ENCODE measurements around the gene RNF5.
"Not testable (repeated sequence)": the region's sequence is repeated elsewhere in the genome, so short reads cannot be mapped to it uniquely, and the experiment has no call there.

The RNF5 gene, protein sequence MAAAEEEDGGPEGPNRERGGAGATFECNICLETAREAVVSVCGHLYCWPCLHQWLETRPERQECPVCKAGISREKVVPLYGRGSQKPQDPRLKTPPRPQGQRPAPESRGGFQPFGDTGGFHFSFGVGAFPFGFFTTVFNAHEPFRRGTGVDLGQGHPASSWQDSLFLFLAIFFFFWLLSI

DNA sequence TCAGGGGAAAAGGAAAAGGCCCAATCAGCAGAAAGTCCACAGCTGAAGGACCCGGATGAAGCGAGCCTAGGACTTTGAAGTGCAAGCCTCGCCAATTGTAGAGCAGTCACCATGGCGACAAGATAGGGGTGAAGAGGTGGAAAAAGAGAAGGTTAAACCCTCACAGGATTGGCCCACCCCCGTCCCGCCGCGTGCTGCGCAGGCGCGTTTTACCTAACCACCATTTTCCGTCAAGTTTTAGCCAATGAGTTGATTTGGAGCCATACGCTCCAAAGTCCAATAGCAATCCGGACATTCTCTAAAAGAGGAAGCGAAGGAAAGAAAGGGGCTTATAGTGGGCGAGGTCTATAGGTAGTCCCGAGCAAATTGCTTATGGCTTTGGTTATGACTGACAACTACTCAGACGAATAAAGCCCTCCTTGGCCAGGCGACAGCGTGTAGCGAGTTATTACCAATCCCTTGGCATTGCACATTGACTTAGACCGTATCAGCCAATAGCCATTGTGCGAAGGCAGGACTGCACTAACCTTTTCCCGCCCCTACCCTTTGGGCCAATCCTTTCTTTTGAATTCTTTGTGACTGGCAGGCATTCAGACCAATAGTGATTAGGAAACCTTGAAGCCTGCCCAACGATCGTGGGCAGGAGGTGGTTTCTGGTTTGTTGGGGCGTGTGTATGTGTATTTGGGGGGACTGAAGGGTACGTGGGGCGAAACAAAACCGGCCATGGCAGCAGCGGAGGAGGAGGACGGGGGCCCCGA lies at the start of gene RNF5:
RNF5 (plus strand) TSS at position 618 of the 759 bp plus-strand sequence; CDS start at position 725, 107 bp downstream.
- DNase-seq (ENCODE audit: low spot score): peak; percentile 96

DNA sequence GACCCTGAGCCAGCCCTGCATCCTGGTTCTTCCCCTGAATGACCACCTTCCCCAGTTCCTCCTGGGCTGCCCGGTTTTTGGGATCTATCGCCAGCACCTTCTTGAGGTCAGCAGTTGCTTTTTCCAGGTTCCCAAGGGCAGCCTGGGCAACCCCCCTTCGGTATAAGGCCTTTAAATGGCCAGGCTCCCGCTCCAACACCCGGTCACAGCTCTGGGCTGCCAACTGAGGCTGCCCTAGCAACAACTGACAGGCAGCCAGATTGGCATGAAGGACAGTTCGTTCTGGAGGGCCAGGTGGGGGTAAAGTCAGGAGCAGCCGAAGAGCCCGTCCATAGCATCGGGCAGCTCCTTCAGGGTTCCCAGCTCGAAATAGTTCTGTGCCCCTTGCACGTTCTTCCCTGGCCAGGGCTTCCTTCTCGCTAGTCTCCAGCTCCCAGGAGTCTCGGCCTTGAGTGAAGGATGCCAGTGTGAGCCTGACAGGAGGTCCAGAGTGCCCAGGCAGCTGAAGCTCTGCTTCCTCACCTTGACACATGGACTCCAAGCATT lies 49.4 kb upstream of the RNF5 start:
- no peak for DNase-seq (ENCODE audit: low spot score)

DNA sequence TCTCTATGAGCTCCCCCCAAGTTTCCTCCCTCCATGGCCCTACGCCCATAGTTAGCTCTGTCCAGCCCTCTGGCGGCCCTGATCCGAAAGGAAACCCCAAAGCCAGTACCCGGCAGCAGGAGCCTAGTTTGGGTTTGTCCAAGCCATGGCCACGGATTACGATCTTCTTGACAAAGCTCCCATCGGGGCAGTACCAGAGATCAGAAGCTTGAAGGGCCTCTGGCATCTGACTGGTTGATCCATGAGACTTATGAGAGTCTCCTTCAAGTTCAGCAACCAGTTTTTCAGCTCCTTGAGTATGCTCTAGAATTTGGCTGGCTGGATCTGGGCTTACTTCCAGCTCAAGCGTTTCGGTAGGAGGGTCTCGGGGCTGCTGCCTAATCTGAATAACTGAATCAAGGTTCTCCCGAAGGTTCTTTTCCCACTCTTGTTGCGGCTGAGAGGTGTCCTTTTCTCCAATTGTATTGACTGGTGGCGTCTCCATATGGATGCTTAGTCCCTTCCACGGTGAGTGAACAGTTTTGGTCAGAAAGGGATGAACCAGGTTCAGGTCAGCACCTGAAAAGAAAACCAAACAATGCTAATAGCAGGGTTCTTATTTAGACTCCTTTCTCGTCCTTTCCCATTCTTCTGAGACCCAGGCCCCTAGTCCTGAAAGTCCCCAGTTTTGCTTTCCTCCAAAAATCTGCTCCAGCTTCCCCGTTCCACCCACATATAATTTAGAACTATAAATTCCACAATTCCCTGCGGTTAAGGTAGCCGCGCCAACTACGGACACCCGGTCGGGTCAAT lies 48.7 kb upstream of the RNF5 start:
- no peak for DNase-seq (ENCODE audit: low spot score)

DNA sequence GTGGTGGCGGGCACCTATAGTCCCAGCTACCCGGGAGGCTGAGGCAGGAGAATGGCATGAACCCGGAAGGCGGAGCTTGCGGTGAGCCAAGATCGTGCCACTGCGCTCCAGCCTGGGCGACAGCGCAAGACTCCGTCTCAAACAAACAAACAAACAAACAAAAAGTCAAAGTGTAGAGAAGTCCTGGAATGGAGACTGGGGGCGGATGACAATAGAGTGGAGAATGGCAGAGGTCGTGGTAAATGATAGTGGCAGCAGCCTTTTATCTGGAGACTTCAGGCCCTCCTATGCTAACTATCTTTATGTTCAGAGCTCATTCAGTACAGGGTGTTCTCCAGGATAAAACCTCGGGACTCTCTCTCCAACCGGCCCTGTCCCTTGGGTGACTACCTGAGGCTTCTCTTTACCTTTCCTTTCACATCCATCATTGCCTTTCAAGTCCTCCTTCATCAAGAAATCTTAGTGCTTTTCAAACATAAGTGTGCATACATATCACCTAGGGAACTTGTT lies 46.7 kb upstream of the RNF5 start:
- no peak for DNase-seq (ENCODE audit: low spot score)

DNA sequence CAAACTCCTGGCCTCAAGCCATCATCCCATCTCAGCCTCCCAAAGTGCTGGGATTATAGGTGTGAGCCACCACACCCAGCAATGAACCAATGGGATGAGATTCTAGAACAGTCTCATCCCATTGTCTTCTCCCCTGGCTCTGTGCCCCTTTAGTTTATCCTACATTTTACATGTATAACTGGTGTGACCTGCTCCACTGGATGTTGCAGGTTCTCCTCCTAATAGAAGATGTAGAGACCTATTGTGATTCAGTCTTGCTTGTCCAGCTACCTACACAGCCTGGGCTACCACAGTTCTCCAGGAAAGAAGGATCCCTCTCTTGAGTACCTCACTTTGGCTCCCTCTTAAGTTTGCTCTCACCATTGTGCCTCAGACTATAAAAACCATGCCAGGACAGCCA lies 46.1 kb upstream of the RNF5 start:
- DNase-seq (ENCODE audit: low spot score): no peak

DNA sequence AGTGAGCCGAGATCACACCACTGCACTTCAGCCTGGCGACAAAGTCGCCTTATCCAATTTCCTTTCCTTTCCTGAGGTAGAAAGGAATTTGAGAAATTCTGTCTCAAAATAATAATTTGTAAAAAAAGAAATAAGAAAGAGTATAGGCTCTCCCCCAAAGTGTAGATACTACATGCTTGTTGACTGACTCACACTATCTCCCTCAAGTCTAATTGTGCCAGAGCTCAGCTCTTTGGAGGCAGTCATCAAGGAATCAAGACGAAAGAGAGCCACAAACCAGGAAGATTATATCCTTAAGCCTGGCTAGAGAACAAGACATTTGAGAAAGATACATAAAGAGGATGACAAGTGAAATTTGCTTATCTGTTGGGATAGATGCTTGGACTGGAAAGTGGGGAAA lies 44.4 kb upstream of the RNF5 start:
- DNase-seq (ENCODE audit: low spot score): no peak

DNA sequence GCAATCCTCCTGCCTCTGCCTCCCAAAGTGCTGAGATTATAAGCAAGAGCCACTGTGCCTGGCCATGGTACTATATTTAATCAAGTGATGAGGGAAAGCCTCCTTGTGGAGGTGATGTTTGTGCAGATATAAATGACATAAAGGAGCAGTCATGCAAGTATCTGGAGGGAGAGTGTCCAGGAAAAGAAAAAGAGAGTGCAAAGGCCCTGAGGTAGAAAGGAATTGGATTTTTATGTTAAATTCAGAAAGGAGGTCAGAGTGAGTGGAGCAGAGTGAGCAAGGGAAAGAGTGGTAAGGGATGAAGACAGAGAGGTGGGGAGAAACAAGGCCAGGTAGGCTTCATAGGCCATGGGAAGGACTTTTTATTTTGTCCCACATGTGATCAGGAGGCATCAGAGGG lies 40.8 kb upstream of the RNF5 start:
- no peak for DNase-seq (ENCODE audit: low spot score)

DNA sequence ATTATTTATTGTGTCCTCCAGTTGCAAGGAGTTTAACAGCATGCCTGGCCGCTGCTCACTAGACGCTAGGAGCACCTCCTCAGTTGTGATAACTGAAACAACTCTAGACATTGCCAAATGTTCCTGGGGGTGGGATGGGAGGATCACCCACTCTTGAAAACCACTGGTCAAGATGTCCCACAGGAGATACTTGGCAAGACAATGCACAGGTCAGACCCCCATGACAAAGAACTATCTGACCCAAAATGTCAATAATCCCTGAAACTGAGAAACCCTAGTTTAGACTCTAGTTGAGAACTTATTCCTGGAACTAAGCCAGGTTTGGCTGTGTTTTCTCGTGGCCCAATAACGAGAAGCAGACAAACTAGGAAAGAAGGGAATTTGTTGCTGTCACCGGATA lies 38.6 kb upstream of the RNF5 start:
- no peak for DNase-seq (ENCODE audit: low spot score)

DNA sequence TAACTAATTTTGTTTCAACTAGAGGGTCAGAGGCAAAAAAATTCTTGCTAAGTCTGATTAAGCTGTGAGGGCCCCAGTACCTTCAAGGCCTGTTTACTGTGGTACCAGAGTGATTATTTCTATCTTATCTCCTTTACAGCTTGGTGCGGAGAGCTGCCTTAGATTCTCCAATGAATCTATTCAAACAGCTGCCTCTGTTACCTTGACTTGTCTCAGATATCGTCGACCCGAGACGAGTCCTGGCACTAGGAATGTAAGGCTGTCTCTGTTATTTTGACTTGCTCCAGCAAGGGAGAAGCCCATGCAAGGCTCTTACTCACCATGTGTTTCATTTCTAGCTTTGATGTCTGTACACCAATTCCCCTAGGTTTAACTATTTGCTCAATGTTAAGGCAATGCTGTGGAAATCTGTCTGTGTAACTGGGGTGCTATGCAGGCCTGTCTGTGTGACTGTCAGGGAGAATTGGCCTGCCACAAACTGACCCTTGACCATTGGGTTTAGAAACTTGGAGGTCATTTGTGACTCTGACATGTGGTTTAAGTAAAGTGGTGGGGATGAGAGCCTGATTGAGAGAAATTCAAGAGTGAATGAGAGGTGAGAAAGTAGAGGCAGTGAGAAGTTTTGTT lies 37.7 kb upstream of the RNF5 start:
- DNase-seq (ENCODE audit: low spot score): no peak

DNA sequence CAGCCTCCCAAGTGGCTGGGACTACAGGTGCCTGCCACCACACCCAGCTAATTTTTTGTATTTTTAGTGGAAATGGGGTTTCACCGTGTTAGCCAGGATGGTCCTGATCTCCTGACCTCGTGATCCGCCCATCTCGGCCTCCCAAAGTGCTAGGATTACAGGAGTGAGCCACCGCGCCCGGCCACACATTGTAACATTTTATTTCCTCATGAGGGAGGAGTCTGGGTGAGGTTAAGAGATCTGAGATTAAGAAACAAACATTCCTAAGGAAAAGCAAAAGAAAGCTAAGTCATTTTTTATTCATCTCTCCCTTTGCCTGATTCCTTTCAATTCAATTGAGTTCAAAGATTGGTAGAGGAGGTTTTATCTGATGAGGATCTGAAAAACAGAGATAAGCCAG lies 34.0 kb upstream of the RNF5 start:
- DNase-seq (ENCODE audit: low spot score): not testable (repeated sequence)

DNA sequence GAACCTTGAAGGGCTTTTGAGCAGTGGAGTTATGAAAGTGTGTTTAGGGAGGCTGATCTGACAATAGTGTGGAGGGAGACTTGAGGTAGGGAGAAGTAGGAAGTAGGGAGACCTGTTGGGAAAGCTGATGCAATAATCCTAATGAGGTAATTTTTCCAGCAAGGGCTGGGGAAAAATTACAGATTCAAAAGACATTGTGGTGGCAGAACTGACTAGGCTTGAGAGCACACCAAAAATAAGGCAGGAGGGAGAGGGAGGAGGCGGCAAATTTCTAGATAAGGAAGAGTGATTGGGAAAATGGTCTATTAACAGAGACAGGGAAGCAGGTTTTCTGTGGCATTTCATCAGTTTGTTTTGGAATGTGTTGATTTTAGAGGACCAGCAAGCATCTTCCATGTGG lies 31.9 kb upstream of the RNF5 start:
- no peak for DNase-seq (ENCODE audit: low spot score)

DNA sequence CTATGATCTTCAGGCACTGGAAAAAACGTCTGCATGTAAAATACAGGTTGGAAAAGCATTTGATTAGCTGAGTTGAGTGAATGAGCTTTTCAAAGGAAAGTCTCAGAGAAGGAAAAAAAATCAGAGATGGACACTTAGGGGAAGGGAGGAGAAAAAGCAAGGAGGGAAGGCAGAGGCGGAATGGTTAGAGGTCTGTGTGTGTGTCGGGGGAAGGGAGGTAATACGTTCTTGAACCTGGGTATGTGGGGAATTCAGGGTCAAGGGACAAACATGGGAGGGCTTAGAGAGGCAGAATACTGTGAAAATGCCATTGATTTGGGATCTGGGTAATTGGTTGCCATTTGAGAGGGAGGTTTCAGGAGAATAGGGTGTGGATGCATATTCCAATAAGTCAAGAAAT lies 31.5 kb upstream of the RNF5 start:
- no peak for DNase-seq (ENCODE audit: low spot score)

DNA sequence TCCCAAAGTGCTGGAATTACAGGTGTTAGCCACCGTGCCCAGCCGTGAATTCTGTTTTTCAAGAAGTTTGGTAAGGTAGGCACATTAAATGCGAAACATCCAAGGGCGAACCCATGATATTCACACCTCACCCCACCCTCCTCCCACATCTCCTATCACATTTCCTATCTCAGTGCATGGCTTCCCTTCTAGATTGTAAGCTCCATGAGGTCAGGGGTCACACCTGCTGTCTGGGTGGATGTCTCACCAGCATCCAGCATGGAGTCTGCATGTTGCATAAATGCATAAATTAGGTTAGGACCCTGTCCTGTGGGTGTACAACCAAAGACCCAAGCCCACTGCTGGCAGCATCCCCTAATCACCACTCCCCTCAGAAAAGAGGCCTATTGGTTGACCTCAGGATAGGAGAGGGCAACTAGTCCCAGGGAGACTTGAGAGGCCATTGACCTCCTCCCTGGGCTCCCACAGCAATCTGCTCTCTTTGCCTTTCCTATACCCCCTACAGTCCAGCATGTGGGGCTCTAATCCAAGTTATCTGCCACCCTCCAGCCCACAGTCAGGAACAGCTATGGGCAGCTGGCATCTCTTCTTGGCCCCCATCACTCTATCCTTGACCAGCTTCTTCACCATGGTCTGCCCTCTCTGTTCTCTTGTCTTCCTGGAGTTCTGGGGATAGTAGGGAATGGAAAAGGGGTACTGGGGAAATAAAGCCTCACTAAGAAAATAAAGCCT lies 30.6 kb upstream of the RNF5 start:
- DNase-seq (ENCODE audit: low spot score): no peak

DNA sequence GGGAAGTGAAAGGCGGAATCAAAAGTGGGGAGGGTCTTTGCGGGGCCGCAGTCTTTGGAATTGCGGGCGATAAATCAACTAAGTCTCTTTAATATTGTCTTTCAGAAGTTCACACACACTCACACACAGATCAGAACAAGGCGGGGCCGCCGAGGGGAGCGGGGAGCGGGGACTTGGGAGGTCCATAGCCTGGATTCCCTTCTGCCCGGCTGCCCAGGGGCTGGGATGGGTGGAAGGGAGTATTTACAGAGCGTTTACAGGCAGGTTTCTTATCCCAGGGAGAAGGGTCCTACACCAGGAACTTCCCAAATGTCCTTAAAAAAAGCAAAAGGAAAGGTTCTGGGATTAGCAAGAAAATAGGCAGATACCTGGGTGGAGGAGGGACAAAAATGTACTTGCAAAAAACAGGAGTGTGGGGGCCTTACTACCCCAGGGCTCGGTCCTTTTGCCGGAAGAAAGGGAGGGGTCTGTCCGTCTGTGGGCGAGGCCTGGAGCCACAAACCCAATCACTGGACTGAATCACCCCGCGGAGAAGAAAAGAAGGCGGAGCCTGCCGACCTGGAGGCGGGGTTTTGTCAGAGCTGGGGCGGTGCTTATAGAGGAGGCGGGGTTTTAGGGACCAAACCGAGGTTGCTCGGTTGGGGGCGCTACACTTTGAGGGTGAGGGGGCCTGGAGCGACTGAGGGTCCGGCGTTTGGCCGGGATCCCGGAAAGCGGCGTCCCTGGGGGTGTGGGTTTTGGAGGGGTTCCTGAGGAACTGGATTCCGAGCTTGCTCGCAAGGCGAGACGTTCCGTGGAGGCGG lies 29.7 kb upstream of the RNF5 start:
- DNase-seq (ENCODE audit: low spot score): peak; percentile 88

DNA sequence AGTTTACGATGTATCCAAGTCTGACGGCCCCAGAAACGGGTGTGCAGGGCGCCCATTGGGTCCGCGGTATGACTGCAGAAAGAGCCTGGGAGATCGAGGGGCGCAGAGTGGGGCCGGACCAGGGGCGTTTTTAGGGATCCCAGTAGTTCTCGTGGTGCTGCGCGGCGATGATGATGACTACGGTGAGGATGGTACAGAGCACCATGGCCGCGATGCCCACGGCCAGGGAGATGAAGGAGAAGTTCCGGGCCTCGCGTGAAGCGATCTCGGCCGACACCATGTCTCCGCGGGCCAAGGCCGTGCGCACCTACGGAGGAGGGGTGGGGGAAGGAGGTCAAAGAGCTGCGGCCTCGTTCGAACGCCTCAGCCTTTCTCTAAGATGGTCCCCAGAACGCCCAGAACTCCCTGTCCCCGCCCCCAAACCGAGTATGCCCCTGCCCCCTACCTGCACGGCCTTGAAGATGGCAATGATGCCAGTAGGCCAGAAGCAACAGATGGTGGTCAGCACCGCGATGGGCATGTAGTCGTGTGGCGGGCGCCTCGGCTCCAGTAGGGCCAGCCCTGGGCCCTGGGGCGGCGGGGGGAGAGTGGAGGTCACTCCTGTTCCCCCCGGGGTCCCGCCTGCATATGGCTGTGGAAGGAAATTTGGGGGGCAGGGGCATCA lies 29.0 kb upstream of the RNF5 start:
- DNase-seq (ENCODE audit: low spot score): no peak

DNA sequence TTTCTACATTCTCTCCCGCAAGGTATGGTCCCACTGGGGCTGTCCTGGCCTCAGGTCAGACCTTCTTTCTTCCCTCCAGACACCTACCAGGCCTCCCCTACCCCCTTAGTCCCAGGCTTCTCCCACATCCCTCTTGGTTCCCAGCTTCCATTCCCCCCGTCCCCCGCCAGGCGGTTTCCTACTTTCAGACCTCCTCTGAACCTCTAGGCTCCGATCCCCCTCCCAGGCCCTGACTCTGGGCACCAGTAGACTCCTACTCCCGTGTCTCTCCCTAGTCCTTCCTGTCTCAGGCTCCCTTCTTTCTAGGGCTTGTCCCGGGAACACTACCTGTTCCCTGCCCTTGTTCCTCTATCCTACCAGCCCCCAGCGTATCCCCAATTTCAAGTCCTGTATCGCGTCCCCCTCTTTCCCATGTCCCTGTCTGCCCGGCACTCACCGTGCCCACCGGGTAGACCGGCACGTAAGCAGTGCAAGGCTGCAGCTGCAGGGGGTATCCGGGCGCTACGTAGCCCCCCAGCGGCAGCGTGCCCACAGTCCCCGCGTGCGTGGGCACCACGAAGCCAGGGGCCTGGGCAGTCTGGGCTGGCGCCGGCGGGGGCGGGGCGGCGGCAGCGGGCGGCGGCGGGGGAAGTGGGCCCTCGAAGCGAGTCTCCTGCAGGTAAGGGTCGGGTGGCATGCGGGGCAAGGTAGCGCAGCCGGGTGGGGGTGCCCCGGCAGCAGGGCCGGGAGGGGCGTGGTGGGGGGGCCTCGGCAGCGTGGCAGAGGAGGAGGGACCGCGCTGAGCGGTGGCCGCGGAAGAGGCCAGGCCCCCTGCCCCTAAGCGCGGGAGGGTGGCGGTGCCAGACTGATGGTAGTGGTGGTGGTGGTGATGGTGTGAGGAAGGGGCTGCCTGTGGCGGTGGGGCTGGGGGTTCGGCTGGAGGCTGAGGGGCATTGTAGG lies 28.0 kb upstream of the RNF5 start:
- peak; percentile 55 for DNase-seq (ENCODE audit: low spot score)

DNA sequence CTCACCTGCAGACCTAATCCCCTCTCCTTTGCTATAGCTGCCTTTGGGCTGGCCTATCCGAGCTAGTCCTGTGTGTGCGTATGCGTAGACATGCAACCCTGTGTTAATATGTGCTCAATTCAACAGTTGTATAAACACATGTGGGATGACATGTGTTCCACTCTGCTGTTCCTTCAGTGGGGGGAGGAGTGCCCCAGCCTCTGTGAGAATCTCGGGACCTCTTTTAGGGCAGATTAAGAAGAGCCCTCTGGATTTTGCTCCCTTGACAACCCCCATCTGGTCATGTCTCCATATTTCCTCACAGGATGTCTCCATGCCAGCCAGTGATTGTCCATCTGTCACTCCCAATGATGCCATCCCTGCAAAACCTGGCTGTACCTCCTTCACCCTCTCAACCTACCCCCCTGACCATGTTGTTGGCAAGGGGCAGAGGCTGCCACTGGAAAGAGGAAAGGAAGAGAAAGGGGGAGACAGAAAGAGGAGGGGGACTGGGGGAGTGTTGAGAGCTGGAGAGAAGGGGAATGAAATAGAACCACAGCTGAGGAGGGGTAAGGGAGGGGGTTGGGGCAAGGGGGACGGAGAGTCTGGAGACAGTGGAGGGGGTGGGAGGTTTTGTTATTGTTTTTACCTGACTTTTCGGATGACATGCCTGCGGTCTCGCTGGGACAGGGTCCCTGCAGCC lies 26.9 kb upstream of the RNF5 start:
- no peak for DNase-seq (ENCODE audit: low spot score)

Data from ecto neural progenitor cell (in vitro differentiated cells).